ENCODE measurements around the gene SCD5. TPM values are rescaled to one million over a fixed set of nuclear protein-coding genes. Genes with fewer than 3 reads are reported as not detected.

The SCD5 gene
- total and polyA plus RNA-seq, 2 experiments from 2014 or later: 0.79 to 1.6 TPM

DNA sequence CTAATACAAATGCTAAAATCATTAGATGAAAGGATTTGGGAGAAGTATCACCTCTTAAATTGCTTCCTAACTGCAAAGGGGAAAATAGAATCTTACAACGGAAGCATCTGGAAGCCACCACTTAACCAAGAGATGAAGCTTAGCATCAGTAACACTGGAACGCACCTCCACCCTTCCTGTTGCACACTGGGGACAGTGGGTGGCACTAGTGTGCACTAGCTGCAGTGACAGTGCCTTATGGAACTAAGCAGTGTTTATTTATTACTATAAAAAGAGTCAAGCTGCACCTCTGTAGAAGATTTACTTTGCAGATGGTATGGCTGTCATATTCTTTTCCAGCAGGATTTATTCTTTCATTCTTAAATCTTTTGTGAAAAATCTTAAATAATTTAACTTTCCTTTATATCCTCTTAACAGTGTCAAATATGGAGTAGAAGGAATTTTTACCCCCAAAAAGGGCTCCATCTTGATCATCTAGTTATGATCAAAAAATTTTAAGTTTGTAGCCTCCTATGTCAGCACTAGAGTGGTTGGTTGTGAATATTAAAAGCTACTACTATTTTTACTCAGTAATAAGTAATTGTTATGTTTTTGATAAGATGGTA, 76.7 kb downstream of the SCD5 start:
- no peaks in the 10 kb centered on the region for H3K9me3 Mint-ChIP-seq
- no peak for TF ChIP-seq EZH2phosphoT487 (IDR thresholded peaks at IDR 0.05; ENCODE audit: unreplicated experiment)
- TF ChIP-seq, protein P1, sequence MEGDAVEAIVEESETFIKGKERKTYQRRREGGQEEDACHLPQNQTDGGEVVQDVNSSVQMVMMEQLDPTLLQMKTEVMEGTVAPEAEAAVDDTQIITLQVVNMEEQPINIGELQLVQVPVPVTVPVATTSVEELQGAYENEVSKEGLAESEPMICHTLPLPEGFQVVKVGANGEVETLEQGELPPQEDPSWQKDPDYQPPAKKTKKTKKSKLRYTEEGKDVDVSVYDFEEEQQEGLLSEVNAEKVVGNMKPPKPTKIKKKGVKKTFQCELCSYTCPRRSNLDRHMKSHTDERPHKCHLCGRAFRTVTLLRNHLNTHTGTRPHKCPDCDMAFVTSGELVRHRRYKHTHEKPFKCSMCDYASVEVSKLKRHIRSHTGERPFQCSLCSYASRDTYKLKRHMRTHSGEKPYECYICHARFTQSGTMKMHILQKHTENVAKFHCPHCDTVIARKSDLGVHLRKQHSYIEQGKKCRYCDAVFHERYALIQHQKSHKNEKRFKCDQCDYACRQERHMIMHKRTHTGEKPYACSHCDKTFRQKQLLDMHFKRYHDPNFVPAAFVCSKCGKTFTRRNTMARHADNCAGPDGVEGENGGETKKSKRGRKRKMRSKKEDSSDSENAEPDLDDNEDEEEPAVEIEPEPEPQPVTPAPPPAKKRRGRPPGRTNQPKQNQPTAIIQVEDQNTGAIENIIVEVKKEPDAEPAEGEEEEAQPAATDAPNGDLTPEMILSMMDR (conservative IDR thresholded peaks at IDR 0.05; ENCODE audit: low read depth in 2 of 2): peak; percentile 28 to 55

DNA sequence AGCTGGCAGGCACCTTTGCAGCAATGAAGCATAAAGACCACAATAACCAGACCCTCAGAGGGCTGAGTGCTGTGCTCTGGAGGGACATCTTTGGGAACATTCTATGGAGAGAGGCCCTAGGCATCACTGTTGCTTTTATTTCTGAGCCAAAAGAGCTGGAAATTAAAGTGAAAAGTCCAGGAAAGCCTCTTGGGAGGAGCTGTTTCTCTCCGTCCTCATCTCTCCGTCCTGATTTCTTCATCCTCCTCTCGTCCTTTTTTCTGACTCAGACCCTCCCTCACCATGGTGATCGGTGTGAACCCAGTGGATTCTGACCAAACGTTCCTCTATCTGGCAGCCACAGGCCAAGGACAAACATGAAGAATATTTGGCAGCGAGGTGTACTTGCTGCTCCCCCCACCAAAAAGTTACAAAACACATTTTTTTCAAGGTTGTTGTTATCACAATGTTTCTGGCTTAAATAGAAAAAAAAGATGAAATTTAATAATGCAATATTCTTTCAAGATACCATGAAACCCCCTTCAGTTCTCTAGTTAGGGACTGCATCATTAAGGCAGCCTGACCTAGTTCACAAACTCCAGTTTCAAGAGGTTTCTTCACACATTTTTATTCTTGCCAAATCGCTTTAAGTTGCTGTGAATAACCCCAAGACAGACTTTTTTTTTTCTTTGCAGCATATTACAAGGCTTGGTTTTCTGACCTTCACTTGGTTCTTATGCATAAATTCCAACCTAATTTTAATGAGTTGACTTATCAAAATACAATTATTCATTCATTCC, 80.2 kb downstream of the SCD5 start:
- H3K36me3 Mint-ChIP-seq (ENCODE audit: low read depth): no peaks in the 10 kb centered on the region
- H3K4me2 ChIP-seq: no peak overlapping the region
- no peaks in the 10 kb centered on the region for H3K4me1 ChIP-seq (ENCODE audit: insufficient read depth)
- no peak overlapping the region for H2AFZ ChIP-seq
- no peaks in the 10 kb centered on the region for H3K27me3 ChIP-seq (ENCODE audit: insufficient read depth)
- H3K79me2 ChIP-seq (replicated peaks; ENCODE audit: insufficient read depth): no peaks in the 10 kb centered on the region
- DNase-seq (ENCODE audit: low spot score) (no peak), ATAC-seq (no peak)
- no peaks in the 10 kb centered on the region for H3K9me2 ChIP-seq (ENCODE audit: insufficient read depth)
- no peaks in the 10 kb centered on the region for H3K4me1 Mint-ChIP-seq
- H3K9me3 Mint-ChIP-seq: no peaks in the 10 kb centered on the region
- H3K4me3 ChIP-seq: no peak overlapping the region
- H4K20me1 ChIP-seq (replicated peaks; ENCODE audit: insufficient read depth): no peaks in the 10 kb centered on the region
- no peak overlapping the region for H3K27ac Mint-ChIP-seq
- peaks cover 4% of the 10 kb centered on the region for H3K27me3 Mint-ChIP-seq (ENCODE audit: insufficient read depth, low read depth, poor library complexity)
- H3K36me3 ChIP-seq (ENCODE audit: insufficient read depth): no peaks in the 10 kb centered on the region
- H3K4me3 Mint-ChIP-seq: no peak overlapping the region
- H3K27ac ChIP-seq (ENCODE audit: low read depth): no peak overlapping the region
- no peaks in the 10 kb centered on the region for H3F3A ChIP-seq (replicated peaks; ENCODE audit: low read depth)
- TF ChIP-seq, protein P2, sequence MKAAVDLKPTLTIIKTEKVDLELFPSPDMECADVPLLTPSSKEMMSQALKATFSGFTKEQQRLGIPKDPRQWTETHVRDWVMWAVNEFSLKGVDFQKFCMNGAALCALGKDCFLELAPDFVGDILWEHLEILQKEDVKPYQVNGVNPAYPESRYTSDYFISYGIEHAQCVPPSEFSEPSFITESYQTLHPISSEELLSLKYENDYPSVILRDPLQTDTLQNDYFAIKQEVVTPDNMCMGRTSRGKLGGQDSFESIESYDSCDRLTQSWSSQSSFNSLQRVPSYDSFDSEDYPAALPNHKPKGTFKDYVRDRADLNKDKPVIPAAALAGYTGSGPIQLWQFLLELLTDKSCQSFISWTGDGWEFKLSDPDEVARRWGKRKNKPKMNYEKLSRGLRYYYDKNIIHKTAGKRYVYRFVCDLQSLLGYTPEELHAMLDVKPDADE (IDR thresholded peaks at IDR 0.05): no peak
- no peak for TF ChIP-seq NANOG (IDR thresholded peaks at IDR 0.05; ENCODE audit: borderline replicate concordance)
- no peak for TF ChIP-seq CREB1 (CRISPR knock-in tag; IDR thresholded peaks at IDR 0.05; ENCODE audit: low read depth)
- TF ChIP-seq EZH2 (IDR thresholded peaks at IDR 0.05; ENCODE audit: low read depth, unreplicated experiment): no peak
- TF ChIP-seq, protein P3, sequence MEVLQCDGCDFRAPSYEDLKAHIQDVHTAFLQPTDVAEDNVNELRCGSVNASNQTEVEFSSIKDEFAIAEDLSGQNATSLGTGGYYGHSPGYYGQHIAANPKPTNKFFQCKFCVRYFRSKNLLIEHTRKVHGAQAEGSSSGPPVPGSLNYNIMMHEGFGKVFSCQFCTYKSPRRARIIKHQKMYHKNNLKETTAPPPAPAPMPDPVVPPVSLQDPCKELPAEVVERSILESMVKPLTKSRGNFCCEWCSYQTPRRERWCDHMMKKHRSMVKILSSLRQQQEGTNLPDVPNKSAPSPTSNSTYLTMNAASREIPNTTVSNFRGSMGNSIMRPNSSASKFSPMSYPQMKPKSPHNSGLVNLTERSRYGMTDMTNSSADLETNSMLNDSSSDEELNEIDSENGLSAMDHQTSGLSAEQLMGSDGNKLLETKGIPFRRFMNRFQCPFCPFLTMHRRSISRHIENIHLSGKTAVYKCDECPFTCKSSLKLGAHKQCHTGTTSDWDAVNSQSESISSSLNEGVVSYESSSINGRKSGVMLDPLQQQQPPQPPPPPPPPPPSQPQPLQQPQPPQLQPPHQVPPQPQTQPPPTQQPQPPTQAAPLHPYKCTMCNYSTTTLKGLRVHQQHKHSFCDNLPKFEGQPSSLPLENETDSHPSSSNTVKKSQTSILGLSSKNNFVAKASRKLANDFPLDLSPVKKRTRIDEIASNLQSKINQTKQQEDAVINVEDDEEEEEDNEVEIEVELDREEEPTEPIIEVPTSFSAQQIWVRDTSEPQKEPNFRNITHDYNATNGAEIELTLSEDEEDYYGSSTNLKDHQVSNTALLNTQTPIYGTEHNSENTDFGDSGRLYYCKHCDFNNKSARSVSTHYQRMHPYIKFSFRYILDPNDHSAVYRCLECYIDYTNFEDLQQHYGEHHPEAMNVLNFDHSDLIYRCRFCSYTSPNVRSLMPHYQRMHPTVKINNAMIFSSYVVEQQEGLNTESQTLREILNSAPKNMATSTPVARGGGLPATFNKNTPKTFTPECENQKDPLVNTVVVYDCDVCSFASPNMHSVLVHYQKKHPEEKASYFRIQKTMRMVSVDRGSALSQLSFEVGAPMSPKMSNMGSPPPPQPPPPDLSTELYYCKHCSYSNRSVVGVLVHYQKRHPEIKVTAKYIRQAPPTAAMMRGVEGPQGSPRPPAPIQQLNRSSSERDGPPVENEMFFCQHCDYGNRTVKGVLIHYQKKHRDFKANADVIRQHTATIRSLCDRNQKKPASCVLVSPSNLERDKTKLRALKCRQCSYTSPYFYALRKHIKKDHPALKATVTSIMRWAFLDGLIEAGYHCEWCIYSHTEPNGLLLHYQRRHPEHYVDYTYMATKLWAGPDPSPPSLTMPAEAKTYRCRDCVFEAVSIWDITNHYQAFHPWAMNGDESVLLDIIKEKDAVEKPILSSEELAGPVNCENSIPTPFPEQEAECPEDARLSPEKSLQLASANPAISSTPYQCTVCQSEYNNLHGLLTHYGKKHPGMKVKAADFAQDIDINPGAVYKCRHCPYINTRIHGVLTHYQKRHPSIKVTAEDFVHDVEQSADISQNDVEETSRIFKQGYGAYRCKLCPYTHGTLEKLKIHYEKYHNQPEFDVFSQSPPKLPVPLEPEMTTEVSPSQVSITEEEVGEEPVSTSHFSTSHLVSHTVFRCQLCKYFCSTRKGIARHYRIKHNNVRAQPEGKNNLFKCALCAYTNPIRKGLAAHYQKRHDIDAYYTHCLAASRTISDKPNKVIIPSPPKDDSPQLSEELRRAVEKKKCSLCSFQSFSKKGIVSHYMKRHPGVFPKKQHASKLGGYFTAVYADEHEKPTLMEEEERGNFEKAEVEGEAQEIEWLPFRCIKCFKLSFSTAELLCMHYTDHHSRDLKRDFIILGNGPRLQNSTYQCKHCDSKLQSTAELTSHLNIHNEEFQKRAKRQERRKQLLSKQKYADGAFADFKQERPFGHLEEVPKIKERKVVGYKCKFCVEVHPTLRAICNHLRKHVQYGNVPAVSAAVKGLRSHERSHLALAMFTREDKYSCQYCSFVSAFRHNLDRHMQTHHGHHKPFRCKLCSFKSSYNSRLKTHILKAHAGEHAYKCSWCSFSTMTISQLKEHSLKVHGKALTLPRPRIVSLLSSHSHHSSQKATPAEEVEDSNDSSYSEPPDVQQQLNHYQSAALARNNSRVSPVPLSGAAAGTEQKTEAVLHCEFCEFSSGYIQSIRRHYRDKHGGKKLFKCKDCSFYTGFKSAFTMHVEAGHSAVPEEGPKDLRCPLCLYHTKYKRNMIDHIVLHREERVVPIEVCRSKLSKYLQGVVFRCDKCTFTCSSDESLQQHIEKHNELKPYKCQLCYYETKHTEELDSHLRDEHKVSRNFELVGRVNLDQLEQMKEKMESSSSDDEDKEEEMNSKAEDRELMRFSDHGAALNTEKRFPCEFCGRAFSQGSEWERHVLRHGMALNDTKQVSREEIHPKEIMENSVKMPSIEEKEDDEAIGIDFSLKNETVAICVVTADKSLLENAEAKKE (CRISPR knock-in tag; IDR thresholded peaks at IDR 0.05): no peak
- TF ChIP-seq ZNF114 (CRISPR knock-in tag; IDR thresholded peaks at IDR 0.05): no peak
- no peak for TF ChIP-seq STAT1 (IDR thresholded peaks at IDR 0.05; ENCODE audit: unreplicated experiment)
- no peak for TF ChIP-seq ZNF331 (CRISPR knock-in tag; IDR thresholded peaks at IDR 0.05; ENCODE audit: low read depth)
- no peak for TF ChIP-seq EZH2phosphoT487 (IDR thresholded peaks at IDR 0.05; ENCODE audit: unreplicated experiment)
- no peak for TF ChIP-seq POLR2AphosphoS5 (IDR thresholded peaks at IDR 0.05; ENCODE audit: low read depth)

More for the DNA sequence above, 76.7 kb downstream of the SCD5 start:
- Histone ChIP-seq H3F3A (replicated peaks; ENCODE audit: low read depth) (no peaks in the 10 kb centered on the region), H3K4me3 (no peak overlapping the region), H3K4me2 (no peak overlapping the region), H3K4me1 (ENCODE audit: insufficient read depth) (no peaks in the 10 kb centered on the region), H3K79me2 (replicated peaks; ENCODE audit: insufficient read depth) (no peaks in the 10 kb centered on the region), H3K27ac (ENCODE audit: low read depth) (no peak overlapping the region), H4K20me1 (replicated peaks; ENCODE audit: insufficient read depth) (no peaks in the 10 kb centered on the region), H3K36me3 (ENCODE audit: insufficient read depth) (no peaks in the 10 kb centered on the region), H3K27me3 (ENCODE audit: insufficient read depth) (no peaks in the 10 kb centered on the region), H2AFZ (no peak overlapping the region), H3K9me2 (ENCODE audit: insufficient read depth) (no peaks in the 10 kb centered on the region)
- Mint-ChIP-seq H3K4me3 (no peak overlapping the region), H3K27me3 (ENCODE audit: insufficient read depth, low read depth, poor library complexity) (peaks cover 2% of the 10 kb centered on the region), H3K27ac (no peak overlapping the region), H3K4me1 (no peaks in the 10 kb centered on the region), H3K36me3 (ENCODE audit: low read depth) (no peaks in the 10 kb centered on the region)
- DNase-seq (ENCODE audit: low spot score) (no peak), ATAC-seq (no peak; the same call in 2 of the 3 replicates)

Data from GM23338 (cell line).